ENCODE data around the gene PFN3. TPM values are rescaled to one million over a fixed set of nuclear protein-coding genes. Genes with fewer than 3 reads are reported as not detected.

PFN3 gene
- total RNA-seq, 1 donor from 2014 or later, result not detected

DNA sequence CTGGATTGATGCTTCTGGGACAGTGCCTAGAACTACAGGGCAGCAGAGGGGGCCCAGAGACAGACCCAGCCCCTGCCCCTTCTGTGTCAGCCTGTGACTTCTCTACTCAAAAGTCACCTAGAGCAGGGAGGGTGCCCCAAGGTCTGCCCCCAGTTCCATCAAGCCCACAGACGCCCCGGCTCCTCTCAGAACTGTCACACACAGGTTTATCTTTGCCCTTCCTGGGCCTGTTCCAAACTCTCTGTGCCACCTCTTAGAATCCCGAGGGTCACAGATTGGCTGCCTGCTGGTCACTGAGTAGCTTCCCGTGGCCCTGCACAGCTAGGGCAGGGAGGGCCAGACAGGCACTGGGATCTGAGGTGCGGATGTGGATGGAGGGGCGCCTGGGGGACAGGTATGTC, 41.0 kb downstream of the PFN3 start:
- no peaks in the 10 kb centered on the region for H3K27me3 ChIP-seq (ENCODE audit: insufficient read depth, low read length)
- peaks cover 2% of the 10 kb centered on the region for H3K9me3 Mint-ChIP-seq (ENCODE audit: unreplicated experiment)
- TF ChIP-seq EZH2 (IDR thresholded peaks at IDR 0.05; ENCODE audit: insufficient read depth, low read length), result no peak
- TF ChIP-seq, protein P1, sequence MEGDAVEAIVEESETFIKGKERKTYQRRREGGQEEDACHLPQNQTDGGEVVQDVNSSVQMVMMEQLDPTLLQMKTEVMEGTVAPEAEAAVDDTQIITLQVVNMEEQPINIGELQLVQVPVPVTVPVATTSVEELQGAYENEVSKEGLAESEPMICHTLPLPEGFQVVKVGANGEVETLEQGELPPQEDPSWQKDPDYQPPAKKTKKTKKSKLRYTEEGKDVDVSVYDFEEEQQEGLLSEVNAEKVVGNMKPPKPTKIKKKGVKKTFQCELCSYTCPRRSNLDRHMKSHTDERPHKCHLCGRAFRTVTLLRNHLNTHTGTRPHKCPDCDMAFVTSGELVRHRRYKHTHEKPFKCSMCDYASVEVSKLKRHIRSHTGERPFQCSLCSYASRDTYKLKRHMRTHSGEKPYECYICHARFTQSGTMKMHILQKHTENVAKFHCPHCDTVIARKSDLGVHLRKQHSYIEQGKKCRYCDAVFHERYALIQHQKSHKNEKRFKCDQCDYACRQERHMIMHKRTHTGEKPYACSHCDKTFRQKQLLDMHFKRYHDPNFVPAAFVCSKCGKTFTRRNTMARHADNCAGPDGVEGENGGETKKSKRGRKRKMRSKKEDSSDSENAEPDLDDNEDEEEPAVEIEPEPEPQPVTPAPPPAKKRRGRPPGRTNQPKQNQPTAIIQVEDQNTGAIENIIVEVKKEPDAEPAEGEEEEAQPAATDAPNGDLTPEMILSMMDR (IDR thresholded peaks at IDR 0.05; ENCODE audit: insufficient read depth, low read depth, low read length), result no peak
- no peak overlapping the region for H2AFZ ChIP-seq (ENCODE audit: low read depth, low read length)
- no peaks in the 10 kb centered on the region for H4K20me1 ChIP-seq (ENCODE audit: insufficient read depth, low read length)
- H3K36me3 ChIP-seq (ENCODE audit: insufficient read depth, low read length), result no peaks in the 10 kb centered on the region
- no peak overlapping the region for H3K4me2 ChIP-seq (ENCODE audit: low read length)
- no peak overlapping the region for H3K4me3 Mint-ChIP-seq (ENCODE audit: unreplicated experiment)
- no peak overlapping the region for H3K9ac ChIP-seq (ENCODE audit: low read length)
- H3K4me1 ChIP-seq (ENCODE audit: insufficient read depth, low read length), result peaks cover 16% of the 10 kb centered on the region
- no peak overlapping the region for H3K27ac Mint-ChIP-seq (ENCODE audit: unreplicated experiment)
- peaks cover 2% of the 10 kb centered on the region for H3K36me3 Mint-ChIP-seq (ENCODE audit: low read depth, unreplicated experiment)
- H3K9me3 ChIP-seq (ENCODE audit: insufficient read depth, low read depth, low read length), result no peaks in the 10 kb centered on the region
- no peak for FAIRE-seq
- no peaks in the 10 kb centered on the region for H3K79me2 ChIP-seq (ENCODE audit: insufficient read depth, low read length)
- peaks cover 30% of the 10 kb centered on the region for H3K27me3 Mint-ChIP-seq (ENCODE audit: low read depth, unreplicated experiment)
- H3K4me1 Mint-ChIP-seq (ENCODE audit: low read depth, unreplicated experiment), result peaks cover 10% of the 10 kb centered on the region
- DNase-seq (ENCODE audit: low read depth), result no peak
- no peak overlapping the region for H3K27ac ChIP-seq (ENCODE audit: low read depth, low read length)
- H3K4me3 ChIP-seq (ENCODE audit: insufficient read depth, low read depth, low read length), result no peak overlapping the region

DNA sequence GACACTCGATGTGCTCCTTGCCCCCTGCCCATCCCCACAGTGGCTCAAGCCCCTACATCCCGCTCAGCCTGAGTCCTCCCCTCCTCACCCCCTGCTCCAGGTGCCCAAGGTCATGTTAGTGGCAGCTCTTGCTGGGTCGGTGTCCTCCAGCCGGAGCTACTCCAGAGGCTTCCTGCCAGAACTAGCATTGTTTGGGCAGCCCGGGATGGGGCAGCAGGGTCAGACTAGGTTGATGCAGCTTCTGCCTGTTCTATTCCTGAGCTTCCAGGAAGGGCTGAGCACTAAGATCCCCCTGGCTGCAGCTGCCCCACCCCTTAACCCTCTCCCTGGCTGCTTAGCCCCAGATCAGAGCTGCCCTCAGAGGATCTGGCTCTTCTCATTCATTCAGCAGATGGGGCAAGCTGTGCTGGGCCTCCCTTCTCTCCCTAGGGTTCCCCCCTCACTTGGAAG, 42.1 kb downstream of the PFN3 start:
- Histone ChIP-seq H3K27me3 (ENCODE audit: insufficient read depth, low read length) (no peaks in the 10 kb centered on the region), H3K79me2 (ENCODE audit: insufficient read depth, low read length) (no peaks in the 10 kb centered on the region), H3K27ac (ENCODE audit: low read depth, low read length) (no peak overlapping the region), H3K9me3 (ENCODE audit: insufficient read depth, low read depth, low read length) (no peaks in the 10 kb centered on the region), H2AFZ (ENCODE audit: low read depth, low read length) (no peak overlapping the region), H3K36me3 (ENCODE audit: insufficient read depth, low read length) (no peaks in the 10 kb centered on the region), H3K9ac (ENCODE audit: low read length) (no peak overlapping the region), H3K4me2 (ENCODE audit: low read length) (no peak overlapping the region), H4K20me1 (ENCODE audit: insufficient read depth, low read length) (no peaks in the 10 kb centered on the region), H3K4me1 (ENCODE audit: insufficient read depth, low read length) (peaks cover 11% of the 10 kb centered on the region), H3K4me3 (ENCODE audit: insufficient read depth, low read depth, low read length) (no peak overlapping the region)
- DNase-seq (ENCODE audit: low read depth) (no peak), FAIRE-seq (no peak)
- peaks cover 6% of the 10 kb centered on the region for H3K9me3 Mint-ChIP-seq (ENCODE audit: unreplicated experiment)
- no peak overlapping the region for H3K4me3 Mint-ChIP-seq (ENCODE audit: unreplicated experiment)
- peaks cover 14% of the 10 kb centered on the region for H3K4me1 Mint-ChIP-seq (ENCODE audit: low read depth, unreplicated experiment)
- H3K36me3 Mint-ChIP-seq (ENCODE audit: low read depth, unreplicated experiment), result peaks cover 2% of the 10 kb centered on the region
- H3K27ac Mint-ChIP-seq (ENCODE audit: unreplicated experiment), result no peak overlapping the region
- no peak for TF ChIP-seq EZH2 (IDR thresholded peaks at IDR 0.05; ENCODE audit: insufficient read depth, low read length)
- TF ChIP-seq, protein P1 (IDR thresholded peaks at IDR 0.05; ENCODE audit: insufficient read depth, low read depth, low read length), result no peak
- peaks cover 33% of the 10 kb centered on the region for H3K27me3 Mint-ChIP-seq (ENCODE audit: low read depth, unreplicated experiment)

DNA sequence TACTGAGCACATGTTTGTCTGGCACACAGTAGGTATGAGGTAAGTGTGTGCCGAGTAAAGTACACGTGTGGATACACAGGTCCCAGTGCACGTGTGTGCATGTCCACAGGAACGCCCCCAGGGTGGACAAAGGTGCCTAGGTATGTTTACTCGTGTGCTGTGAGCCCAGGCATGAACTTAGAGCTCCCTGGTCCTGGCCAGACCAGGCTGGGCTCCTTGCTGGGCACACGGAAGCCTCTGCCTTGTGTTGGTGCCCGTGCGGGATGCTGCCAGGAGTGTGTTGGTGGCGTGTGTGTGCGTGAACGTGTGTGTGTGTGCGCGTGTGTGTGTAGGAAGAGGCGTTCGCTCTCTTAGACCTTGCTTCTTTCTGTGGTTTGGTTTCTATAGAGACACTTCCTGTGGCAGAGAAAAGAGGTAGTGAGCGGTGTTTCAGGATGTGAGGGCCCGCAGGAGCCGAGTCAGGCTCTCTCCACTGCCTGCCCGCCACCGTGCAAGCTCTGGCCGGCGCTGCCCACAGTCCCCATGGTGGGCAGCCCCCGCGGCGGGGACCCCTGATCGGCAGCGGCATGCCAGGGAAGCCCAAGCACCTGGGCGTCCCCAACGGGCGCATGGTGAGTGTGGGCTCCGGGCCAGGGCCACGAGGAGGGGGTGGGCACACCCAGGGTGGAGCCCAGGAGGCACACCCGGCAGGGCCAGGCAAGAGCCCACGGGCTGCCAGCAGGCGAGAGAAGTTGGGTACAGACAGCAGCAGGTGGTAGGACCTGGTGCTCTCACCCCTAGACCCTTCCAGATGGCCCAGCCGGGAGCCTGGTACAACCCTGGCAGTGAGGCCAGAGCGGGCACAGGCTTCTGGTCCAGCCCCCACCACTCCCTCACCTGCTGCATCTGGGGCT, 42.8 kb downstream of the PFN3 start, which contains the start of gene RGS14:
TSS of gene RGS14 (plus strand) at position 466 of the 893 bp plus-strand sequence. CDS start at position 567, 101 bp downstream.
- H3K9me3 ChIP-seq (ENCODE audit: insufficient read depth, low read depth, low read length), result no peaks in the 10 kb centered on the region
- no peak for FAIRE-seq
- H3K27ac ChIP-seq (ENCODE audit: low read depth, low read length), result no peak within 1 kb of the TSS
- peaks cover 4% of the 10 kb centered on the region for H3K36me3 Mint-ChIP-seq (ENCODE audit: low read depth, unreplicated experiment)
- peaks cover 33% of the 10 kb centered on the region for H3K27me3 Mint-ChIP-seq (ENCODE audit: low read depth, unreplicated experiment)
- peak within 1 kb of the TSS; percentile 61 for H2AFZ ChIP-seq (ENCODE audit: low read depth, low read length)
- H3K36me3 ChIP-seq (ENCODE audit: insufficient read depth, low read length), result no peaks in the 10 kb centered on the region
- peaks cover 14% of the 10 kb centered on the region for H3K4me1 Mint-ChIP-seq (ENCODE audit: low read depth, unreplicated experiment)
- H3K27me3 ChIP-seq (ENCODE audit: insufficient read depth, low read length), result no peaks in the 10 kb centered on the region
- peak within 1 kb of the TSS; percentile 62 for H3K4me2 ChIP-seq (ENCODE audit: low read length)
- TF ChIP-seq, protein P1 (IDR thresholded peaks at IDR 0.05; ENCODE audit: insufficient read depth, low read depth, low read length), result no peak
- TF ChIP-seq EZH2 (IDR thresholded peaks at IDR 0.05; ENCODE audit: insufficient read depth, low read length), result no peak
- no peak within 1 kb of the TSS for H3K4me3 ChIP-seq (ENCODE audit: insufficient read depth, low read depth, low read length)
- DNase-seq (ENCODE audit: low read depth), result peak; percentile 55
- no peak within 1 kb of the TSS for H3K9ac ChIP-seq (ENCODE audit: low read length)
- peaks cover 8% of the 10 kb centered on the region for H3K4me1 ChIP-seq (ENCODE audit: insufficient read depth, low read length)
- H3K79me2 ChIP-seq (ENCODE audit: insufficient read depth, low read length), result no peaks in the 10 kb centered on the region
- no peaks in the 10 kb centered on the region for H4K20me1 ChIP-seq (ENCODE audit: insufficient read depth, low read length)
- H3K27ac Mint-ChIP-seq (ENCODE audit: unreplicated experiment), result peak within 1 kb of the TSS; percentile 28
- peaks cover 6% of the 10 kb centered on the region for H3K9me3 Mint-ChIP-seq (ENCODE audit: unreplicated experiment)
- peak within 1 kb of the TSS; percentile 50 for H3K4me3 Mint-ChIP-seq (ENCODE audit: unreplicated experiment)

All from astrocyte (in vitro differentiated cells and primary cell).